HG03457 (cell line): ENCODE data around the gene ERICH6B.

Experiments
- ATAC-seq: cut with Tn5 transposase; IDR thresholded peaks from one replicate; pipeline ENCODE4 v1.9.1; 2021; ENCODE audit warnings: moderate number of reproducible peaks; ENCODE audit not compliant: unreplicated experiment

ERICH6B gene

DNA sequence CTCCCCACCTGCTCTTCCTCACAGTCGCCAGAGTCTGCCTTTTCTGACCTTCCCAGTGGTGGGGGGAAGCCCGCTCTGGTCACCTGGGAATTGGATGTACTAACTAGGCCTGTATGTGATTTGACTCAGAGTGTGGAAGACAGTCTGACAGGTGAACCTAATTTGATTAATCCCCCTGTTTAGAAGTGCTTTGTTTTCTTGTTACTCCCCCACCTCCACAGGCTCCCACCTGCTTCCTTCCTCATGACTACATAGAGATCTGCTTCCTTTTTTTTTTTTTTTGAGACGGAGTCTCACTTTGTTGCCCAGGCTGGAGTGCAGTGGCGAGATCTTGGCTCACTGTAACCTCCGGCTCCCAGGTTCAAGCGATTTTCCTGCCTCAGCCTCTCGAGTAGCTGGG, 106.8 kb downstream of the ERICH6B start:
- ATAC-seq: no peak

DNA sequence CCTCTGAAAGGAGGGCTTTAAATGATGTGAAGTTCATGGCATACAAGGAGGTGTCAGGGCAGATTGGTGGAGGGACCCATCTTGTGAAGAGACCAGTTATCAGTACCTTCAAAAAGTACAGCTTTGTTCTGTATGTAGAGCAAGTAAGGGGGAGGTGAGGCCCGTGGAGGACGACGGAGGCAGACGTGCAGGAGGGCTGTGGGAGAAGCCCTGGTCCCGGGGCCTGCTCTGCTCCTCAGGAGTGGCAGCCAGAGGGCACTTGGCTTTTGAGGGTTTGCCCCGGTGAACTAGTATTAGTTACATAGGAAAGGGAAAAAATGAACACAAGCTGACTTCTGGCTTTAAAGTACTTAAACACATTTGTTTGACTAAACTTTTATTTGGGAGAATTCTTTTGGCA, 108.7 kb downstream of the ERICH6B start:
- no peak for ATAC-seq

DNA sequence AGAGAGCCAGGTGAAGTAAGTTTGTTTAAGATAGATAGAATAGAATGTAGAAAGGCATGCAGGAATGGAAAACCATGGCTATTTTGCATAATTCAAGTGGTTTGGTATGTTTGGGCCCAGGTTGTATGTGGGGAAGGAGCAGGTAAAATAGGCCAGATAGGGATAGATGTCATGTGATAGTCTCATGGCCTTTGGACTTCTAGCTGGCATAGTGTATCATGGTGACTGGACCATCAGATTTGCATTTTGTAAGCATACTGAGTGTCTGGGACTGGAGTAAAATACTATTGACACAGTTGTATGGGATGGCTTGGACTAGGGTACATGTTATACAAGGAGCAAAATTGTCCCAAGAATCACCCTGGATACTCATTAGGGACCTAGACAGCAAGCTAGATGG, 111.9 kb downstream of the ERICH6B start:
- ATAC-seq: no peak

DNA sequence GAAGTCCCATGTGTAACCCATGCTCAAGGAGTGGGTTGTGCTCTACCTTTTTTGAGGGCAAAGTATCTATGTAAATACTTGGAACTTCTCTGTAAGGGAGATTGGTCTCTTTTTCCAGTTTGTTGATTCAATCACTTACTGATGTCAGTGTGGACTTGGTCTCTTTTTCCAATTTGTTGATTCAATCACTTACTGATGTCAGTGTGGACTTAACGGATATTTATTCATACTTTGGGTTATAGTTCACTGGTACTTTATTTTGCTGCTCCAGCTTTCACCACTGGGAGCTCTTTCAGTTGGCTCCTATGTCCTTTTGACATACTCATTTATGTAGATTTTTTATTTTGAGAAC, 114.4 kb downstream of the ERICH6B start:
- no peak for ATAC-seq

DNA sequence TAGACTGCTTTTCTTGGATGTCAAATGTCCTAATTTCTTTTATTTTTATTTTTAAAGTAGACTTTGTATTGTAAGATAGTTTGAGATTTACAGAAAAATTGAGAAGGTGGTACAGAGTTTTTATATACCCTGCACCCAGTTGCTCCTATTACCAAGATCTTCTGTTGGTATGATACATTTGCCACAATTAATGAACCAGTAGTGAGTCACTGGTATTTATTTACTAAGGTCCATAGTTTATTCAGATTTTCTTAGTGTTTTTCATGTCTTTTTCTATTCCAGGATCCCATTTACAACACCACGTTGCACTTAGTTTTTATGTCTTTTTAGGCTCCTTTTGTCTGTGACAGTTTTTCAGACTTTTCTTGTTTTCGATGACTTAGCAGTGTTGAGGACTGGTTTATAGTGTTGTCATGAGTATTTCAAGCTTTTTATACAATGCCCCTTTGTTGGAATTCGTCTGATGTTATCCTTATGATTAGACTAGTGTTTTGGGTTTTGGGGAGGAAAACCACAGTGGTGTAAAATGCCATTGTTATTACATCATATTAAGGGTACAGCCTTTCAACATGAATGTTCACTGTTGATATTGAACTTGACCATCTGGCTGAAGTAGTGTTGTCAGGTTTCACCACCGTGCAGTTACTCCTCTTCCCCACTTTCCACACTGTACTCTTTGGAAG, 114.9 kb downstream of the ERICH6B start:
- no peak for ATAC-seq

DNA sequence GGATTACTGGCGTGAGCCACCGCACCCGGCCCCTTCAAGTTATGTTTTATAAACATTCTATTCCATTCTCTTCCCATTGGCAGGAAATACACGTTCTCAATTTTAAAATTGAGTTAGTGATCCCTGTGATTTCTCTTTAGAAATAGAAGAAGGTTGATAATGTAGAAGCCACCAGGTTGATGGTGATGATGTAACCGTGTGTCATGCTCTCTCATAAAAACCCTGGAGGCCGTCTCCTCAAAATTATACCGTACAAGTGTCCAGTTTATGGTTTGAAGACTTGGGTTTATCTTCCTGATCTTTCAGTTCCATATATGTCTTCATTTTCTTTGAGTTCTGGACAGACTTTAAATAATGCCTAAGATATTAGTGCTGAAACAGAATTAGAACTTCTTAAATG, 118.6 kb downstream of the ERICH6B start:
- ATAC-seq: no peak

DNA sequence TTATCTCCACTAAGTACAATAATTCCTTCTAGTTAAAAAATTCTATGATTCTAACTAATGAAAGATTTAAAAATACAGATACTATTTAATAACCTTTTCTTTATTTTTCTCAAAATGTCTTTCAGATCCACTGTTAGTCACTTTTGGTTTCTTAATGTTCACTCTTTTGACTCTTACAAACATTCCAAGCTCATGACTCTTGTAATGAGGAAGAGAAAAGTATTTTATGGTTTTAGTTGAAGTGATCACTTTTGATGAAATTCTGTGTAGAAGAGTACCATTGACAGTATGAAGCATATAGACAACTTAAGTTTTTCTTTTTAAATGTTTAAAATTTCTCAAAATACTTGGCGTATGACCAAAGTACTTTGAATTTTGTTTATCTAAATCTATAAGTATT, 123.0 kb downstream of the ERICH6B start:
- ATAC-seq: no peak
